Esophagus mucosa (tissue), 1 donor: ENCODE results near the gene ABHD12B. TPM values are rescaled to one million over a fixed set of nuclear protein-coding genes. Genes with fewer than 3 reads are reported as not detected.
"Not testable (repeated sequence)": the region's sequence is repeated elsewhere in the genome, so short reads cannot be mapped to it uniquely, and the experiment has no call there.

Experiments used
- ATAC-seq: fragments of 200-7000 bp; cut with Tn5 transposase; one replicate; pipeline ENCODE4 v1.9.1; 2020
- total RNA-seq: library from RNA; stranded (reverse); gene quantifications from one replicate; pipeline ENCODE4 v1.2.4, GENCODE V29; 2023
- donor health status: DM: yes; HTN: yes; CAD: no.

The ABHD12B gene
- total RNA-seq, 1 donor from 2014 or later = 0.32 TPM

GRCh38 chr14:50897005-50897404, 25.2 kb downstream of the ABHD12B start:
- ATAC-seq = peak; percentile 90

GRCh38 chr14:50897658-50898175, 25.9 kb downstream of the ABHD12B start:
- ATAC-seq = peak; percentile 9

GRCh38 chr14:50901361-50901760, 29.5 kb downstream of the ABHD12B start:
- no peak for ATAC-seq

GRCh38 chr14:50904719-50905118, 32.9 kb downstream of the ABHD12B start:
- ATAC-seq = no peak

- no peak for ATAC-seq
Measured at GRCh38 chr14:50906326-50907065, 34.6 kb downstream of the ABHD12B start.

- ATAC-seq = no peak
Measured at GRCh38 chr14:50910495-50911420, 38.9 kb downstream of the ABHD12B start.

- no peak for ATAC-seq
Measured at GRCh38 chr14:50917449-50917848, 45.6 kb downstream of the ABHD12B start.

GRCh38 chr14:50919524-50919923, 47.7 kb downstream of the ABHD12B start:
- not testable (repeated sequence) for ATAC-seq

GRCh38 chr14:50920482-50921230, 48.8 kb downstream of the ABHD12B start:
- ATAC-seq = no peak

GRCh38 chr14:50922803-50923202, 51.0 kb downstream of the ABHD12B start:
- ATAC-seq = no peak

GRCh38 chr14:50924236-50924635, 52.4 kb downstream of the ABHD12B start:
- ATAC-seq = no peak

GRCh38 chr14:50924843-50925242, 53.0 kb downstream of the ABHD12B start:
- ATAC-seq = no peak

GRCh38 chr14:50926851-50927386, 55.1 kb downstream of the ABHD12B start:
- ATAC-seq = no peak

- ATAC-seq = no peak
Measured at GRCh38 chr14:50928002-50928635, 56.3 kb downstream of the ABHD12B start.

- no peak for ATAC-seq
Measured at GRCh38 chr14:50929506-50929905, 57.7 kb downstream of the ABHD12B start.

GRCh38 chr14:50931559-50931958, 59.7 kb downstream of the ABHD12B start:
- no peak for ATAC-seq

- peak; percentile 12 for ATAC-seq
Measured at GRCh38 chr14:50932156-50932555, 60.3 kb downstream of the ABHD12B start.

- peak; percentile 56 for ATAC-seq
Measured at GRCh38 chr14:50932592-50933495, 61.0 kb downstream of the ABHD12B start.

- no peak for ATAC-seq
Measured at GRCh38 chr14:50935126-50936015, 63.5 kb downstream of the ABHD12B start.

- ATAC-seq = no peak
Measured at GRCh38 chr14:50936016-50936340, 64.1 kb downstream of the ABHD12B start.
